Thyroid gland (tissue), 4 donors: ENCODE data around the gene COX6B2. TPM values are rescaled to one million over a fixed set of nuclear protein-coding genes. Genes with fewer than 3 reads are reported as not detected.

Source experiments
- DNase-seq, 2 donors: peaks; one replicate each; pipeline ENCODE4 v3.0.0-alpha.2; 2019
- H3K27ac ChIP-seq, 3 donors: fragments of 200-600 bp; sonication (generic); 1 replicate in 2 of 3; 2 replicates in 1 of 3; pipeline ENCODE4 v1.5.1; 2016 to 2019; ENCODE audit warnings: mild to moderate bottlenecking in 1 of 3, moderate library complexity in 1 of 3
- H3K27me3 ChIP-seq: fragments of 200-600 bp; sonication (generic); one replicate; pipeline ENCODE4 v1.5.1; 2019
- H3K36me3 ChIP-seq, 2 donors: fragments of 200-600 bp; sonication (generic); one replicate each; pipeline ENCODE4 v1.5.1; 2016 to 2019
- H3K4me1 ChIP-seq, 2 donors: fragments of 200-600 bp; sonication (generic); one replicate each; pipeline ENCODE4 v1.5.1; 2017 to 2019
- H3K4me3 ChIP-seq, 3 donors: fragments of 200-600 bp; sonication (generic); replicated peaks in 1 of 3; 1 replicate in 2 of 3; 2 replicates in 1 of 3; pipeline ENCODE4 v1.5.1; 2016; ENCODE audit warnings: mild to moderate bottlenecking in 1 of 3
- H3K9me3 ChIP-seq: fragments of 200-600 bp; sonication (generic); one replicate; pipeline ENCODE4 v1.5.1; 2017
- POLR2A ChIP-seq, 2 donors: fragments of 450-650 bp; IDR thresholded peaks; one replicate each; pipeline ENCODE4 v1.6.1; 2017; ENCODE audit warnings: antibody characterized with exemption in 2 of 2, mild to moderate bottlenecking in 2 of 2, moderate library complexity in 1 of 2
- WGBS, 2 donors: methylation state at CpG; one replicate each; pipeline ENCODE4 v1.1.5; 2017; 5-methylcytosine and 5-hydroxymethylcytosine counted together
- intact Hi-C: fragments of 100-400 bp; cut with DNase I; formaldehyde crosslinking; loops from one replicate; pipeline ENCODE4 v1.15.1; 2023
- total RNA-seq, 4 donors: library from RNA; depleted of rRNA; stranded (reverse); fragments of >200 nt; gene quantifications; one replicate each; pipeline ENCODE4 v1.2.3, GENCODE V29; 2016
- TF ChIP-seq, protein P1 (sequence below), 6 experiments: fragments of 200-600 bp in 3 of 6; fragments of 450-650 bp in 3 of 6; sonication (generic) in 3 of 6; IDR thresholded peaks; one replicate each; pipeline ENCODE4 v1.5.1; 2016 to 2019; ENCODE audit warnings: antibody characterized with exemption in 6 of 6, mild to moderate bottlenecking in 2 of 6, inconsistent platforms in 1 of 6, moderate library complexity in 1 of 6

COX6B2 gene
- total RNA-seq, 4 donors from 2014 or later = 0.94 TPM; not detected in 3

DNA sequence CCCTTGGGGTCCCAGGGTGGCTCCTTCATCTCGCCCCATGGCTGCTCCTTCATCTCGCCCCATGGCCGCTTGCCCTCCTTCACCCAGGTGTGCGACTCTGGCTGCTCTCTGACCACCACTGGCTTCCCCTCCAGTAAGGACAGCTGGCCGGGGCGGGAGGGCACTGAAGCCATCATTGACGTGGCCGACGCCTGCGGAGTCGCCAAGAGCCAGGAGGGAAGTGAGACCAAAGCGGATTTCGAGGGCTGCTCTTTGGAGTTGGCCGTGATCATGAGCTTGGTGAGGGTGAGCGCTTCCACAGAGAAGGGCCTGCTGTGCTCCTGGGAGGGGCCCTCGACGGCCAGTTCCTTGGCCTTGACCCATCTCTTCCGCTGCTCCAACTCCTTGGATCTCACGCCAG is 4.0 kb upstream of the COX6B2 start:
- H3K9me3 ChIP-seq = no peaks in the 10 kb centered on the region
- TF ChIP-seq, protein P1, sequence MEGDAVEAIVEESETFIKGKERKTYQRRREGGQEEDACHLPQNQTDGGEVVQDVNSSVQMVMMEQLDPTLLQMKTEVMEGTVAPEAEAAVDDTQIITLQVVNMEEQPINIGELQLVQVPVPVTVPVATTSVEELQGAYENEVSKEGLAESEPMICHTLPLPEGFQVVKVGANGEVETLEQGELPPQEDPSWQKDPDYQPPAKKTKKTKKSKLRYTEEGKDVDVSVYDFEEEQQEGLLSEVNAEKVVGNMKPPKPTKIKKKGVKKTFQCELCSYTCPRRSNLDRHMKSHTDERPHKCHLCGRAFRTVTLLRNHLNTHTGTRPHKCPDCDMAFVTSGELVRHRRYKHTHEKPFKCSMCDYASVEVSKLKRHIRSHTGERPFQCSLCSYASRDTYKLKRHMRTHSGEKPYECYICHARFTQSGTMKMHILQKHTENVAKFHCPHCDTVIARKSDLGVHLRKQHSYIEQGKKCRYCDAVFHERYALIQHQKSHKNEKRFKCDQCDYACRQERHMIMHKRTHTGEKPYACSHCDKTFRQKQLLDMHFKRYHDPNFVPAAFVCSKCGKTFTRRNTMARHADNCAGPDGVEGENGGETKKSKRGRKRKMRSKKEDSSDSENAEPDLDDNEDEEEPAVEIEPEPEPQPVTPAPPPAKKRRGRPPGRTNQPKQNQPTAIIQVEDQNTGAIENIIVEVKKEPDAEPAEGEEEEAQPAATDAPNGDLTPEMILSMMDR (IDR thresholded peaks at IDR 0.05) = no peak
- TF ChIP-seq POLR2A (IDR thresholded peaks at IDR 0.05) = no peak
- H3K4me1 ChIP-seq = peaks cover 11 to 12% of the 10 kb centered on the region in 2 donors
- WGBS, 2 donors = 83 to 89% methylated on average over 19 of the region's 19 CpGs
- H3K36me3 ChIP-seq = no peaks in the 10 kb centered on the region
- intact Hi-C loops = no loop called here
- H3K4me3 ChIP-seq = no peak overlapping the region
- DNase-seq = no peak
- H3K27me3 ChIP-seq = peaks cover 13% of the 10 kb centered on the region
- H3K27ac ChIP-seq = no peak overlapping the region

DNA sequence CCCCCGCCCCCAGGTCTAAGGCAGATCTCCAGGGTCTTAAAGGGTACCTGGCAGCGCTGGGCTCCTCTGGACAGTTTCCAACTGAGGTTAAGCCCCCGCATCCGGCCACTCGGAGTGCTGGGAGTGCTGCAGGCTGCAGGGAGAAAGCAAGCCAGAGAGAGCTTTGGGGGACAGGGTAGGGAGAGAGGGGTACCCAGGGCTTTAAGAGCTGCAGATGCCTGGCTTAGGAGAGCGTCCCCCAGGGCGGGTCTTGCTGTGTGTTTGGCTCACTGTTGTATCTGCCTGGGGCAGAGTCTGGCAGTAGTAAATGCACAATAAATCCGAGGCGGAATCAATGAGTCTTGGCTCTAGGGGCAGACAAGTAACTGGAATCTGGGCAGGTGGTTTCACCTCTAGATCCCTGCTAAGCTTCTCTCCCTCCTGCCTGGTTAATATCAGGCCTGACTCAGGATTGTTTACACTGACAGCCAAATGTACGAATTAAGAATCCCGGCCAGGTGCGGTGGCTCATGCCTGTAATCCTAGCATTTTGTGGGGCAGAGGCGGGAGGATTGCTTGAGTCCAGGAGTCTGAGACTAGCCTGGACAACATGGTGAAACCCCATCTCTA is 798 bp upstream of the COX6B2 start:
- intact Hi-C loops = no loop called here
- 24 to 42% methylated on average over 11 to 13 of the region's 13 CpGs for WGBS, 2 donors
- Histone ChIP-seq H3K9me3 (no peaks in the 10 kb centered on the region), H3K4me3 (no peak overlapping the region), H3K36me3 (no peaks in the 10 kb centered on the region), H3K4me1 (peaks cover 11 to 16% of the 10 kb centered on the region in 2 donors), H3K27me3 (peaks cover 25% of the 10 kb centered on the region), H3K27ac (no peak overlapping the region)
- TF ChIP-seq, protein P1 (IDR thresholded peaks at IDR 0.05) = no peak
- no peak for TF ChIP-seq POLR2A (IDR thresholded peaks at IDR 0.05)
- DNase-seq = no peak

DNA sequence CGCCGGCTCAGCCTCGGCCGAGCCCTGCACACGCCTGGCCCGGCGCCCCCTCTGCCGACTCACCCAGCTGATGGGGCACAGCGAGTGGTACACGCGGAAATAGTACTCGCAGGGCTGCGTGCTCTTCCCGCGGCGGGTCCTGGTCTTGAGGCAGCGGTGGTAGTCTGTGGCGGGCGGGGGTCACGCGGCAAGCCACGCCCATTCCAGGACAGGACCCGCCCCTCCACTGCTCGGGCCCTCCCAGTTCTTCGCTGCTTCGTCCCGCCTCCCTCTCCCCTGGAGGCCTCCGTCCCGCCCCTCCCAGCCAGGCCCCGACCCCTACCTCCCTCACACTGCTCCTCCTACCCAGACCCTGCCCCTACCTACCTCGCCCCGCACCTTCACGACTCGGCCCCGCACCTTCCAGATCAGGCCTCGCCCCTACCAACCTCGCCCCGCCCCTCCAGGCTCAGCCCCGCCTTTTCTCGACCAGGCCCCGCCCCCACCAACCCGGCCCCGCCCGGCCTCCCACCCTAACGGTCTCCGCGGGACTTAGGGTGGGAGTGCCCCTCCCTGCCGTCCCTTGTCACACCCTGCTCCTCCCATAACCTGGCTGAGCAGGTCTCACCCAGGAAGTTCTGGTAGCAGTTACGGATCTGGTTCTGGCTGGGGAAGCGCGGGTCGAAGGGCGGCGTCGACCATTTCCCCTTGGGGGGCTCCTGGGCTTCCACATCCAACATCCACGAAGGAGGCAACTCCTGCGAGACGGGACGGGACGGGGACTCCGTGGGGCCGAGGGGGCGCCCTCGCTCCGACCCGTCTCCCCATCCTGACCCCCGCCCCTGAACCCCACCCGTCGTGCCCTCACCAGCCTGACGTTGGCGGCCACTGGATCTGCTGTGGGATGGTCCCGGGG is 469 bp downstream of the COX6B2 start:
- peaks cover 25% of the 10 kb centered on the region for H3K27me3 ChIP-seq
- H3K9me3 ChIP-seq = no peaks in the 10 kb centered on the region
- no peak overlapping the region for H3K27ac ChIP-seq
- DNase-seq = peak; percentile 29 to 31
- WGBS, 2 donors = 2 to 5% methylated on average over 14 to 51 of the region's 72 CpGs
- intact Hi-C loops = no loop called here
- TF ChIP-seq, protein P1 (IDR thresholded peaks at IDR 0.05) = no peak
- no peak for TF ChIP-seq POLR2A (IDR thresholded peaks at IDR 0.05)
- H3K4me1 ChIP-seq = peaks cover 11 to 16% of the 10 kb centered on the region in 2 donors
- H3K36me3 ChIP-seq = no peaks in the 10 kb centered on the region
- H3K4me3 ChIP-seq = peak overlapping the region in 1 of 3 donors; percentile 23

DNA sequence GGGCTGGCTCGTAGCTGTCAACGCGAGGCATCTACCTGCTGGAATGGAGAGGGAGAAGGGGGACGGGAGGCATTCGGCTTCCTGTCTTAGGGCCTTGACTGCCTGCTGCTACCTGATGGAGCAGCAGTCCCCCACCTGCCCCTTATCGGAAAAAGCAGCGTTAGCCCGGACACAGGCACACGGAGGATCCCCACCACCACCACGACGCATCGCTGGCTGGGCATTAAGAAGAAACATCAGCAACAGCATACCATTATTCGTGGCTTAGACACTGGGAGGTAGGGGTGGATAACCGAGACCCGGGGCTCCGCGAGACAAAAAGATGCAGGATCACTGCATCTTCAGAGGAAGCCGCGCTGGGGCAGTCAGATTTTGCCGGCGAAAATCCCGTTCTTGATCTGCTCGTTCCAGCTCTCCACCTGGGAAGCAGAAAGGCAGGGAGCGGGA is 1.1 kb downstream of the COX6B2 start:
- TF ChIP-seq, protein P1 (IDR thresholded peaks at IDR 0.05) = no peak
- no peak for TF ChIP-seq POLR2A (IDR thresholded peaks at IDR 0.05)
- H3K4me3 ChIP-seq = peak overlapping the region in 1 of 3 donors; percentile 23
- no peak for DNase-seq
- intact Hi-C loops = no loop called here
- no peaks in the 10 kb centered on the region for H3K36me3 ChIP-seq
- 3% methylated on average over 23 to 24 of the region's 24 CpGs for WGBS, 2 donors
- H3K4me1 ChIP-seq = peaks cover 11 to 16% of the 10 kb centered on the region in 2 donors
- H3K9me3 ChIP-seq = no peaks in the 10 kb centered on the region
- no peak overlapping the region for H3K27ac ChIP-seq
- peaks cover 25% of the 10 kb centered on the region for H3K27me3 ChIP-seq
